Measurements from ENCODE around the gene DOCK2. TPM values are rescaled to one million over a fixed set of nuclear protein-coding genes. Genes with fewer than 3 reads are reported as not detected.
"Not testable (repeated sequence)": the region's sequence is repeated elsewhere in the genome, so short reads cannot be mapped to it uniquely, and the experiment has no call there.

The DOCK2 gene
- total RNA-seq, 2 experiments from 2014 or later, result 266 to 275 TPM

GRCh38 chr5:169719360-169720314 is 82.6 kb downstream of the DOCK2 start:
- no peak overlapping the region for H3K4me3 Mint-ChIP-seq
- ATAC-seq (ENCODE audit: low read depth), result no peak
- POLR2A ChIA-PET, result no interaction called here

GRCh38 chr5:169721771-169722170 is 84.7 kb downstream of the DOCK2 start:
- DNase-seq, result no peak
- peaks cover 75% of the 10 kb centered on the region for H3K36me3 Mint-ChIP-seq
- H3K4me1 Mint-ChIP-seq, result no peaks in the 10 kb centered on the region
- H3K9me3 Mint-ChIP-seq, result no peaks in the 10 kb centered on the region
- no peaks in the 10 kb centered on the region for H3K27me3 Mint-ChIP-seq
- H3K4me3 Mint-ChIP-seq, result no peak overlapping the region
- POLR2A ChIA-PET, result no interaction called here
- ATAC-seq (ENCODE audit: low read depth), result no peak
- H3K27ac Mint-ChIP-seq, result no peak overlapping the region

More at GRCh38 chr5:169719360-169720314, 82.6 kb downstream of the DOCK2 start:
- Mint-ChIP-seq H3K36me3 (peaks cover 75% of the 10 kb centered on the region), H3K4me1 (no peaks in the 10 kb centered on the region), H3K27me3 (no peaks in the 10 kb centered on the region), H3K27ac (no peak overlapping the region), H3K9me3 (no peaks in the 10 kb centered on the region)
- no peak for DNase-seq

GRCh38 chr5:169723103-169723831 is 86.2 kb downstream of the DOCK2 start:
- Mint-ChIP-seq H3K36me3 (peaks cover 71% of the 10 kb centered on the region), H3K27me3 (no peaks in the 10 kb centered on the region), H3K4me3 (no peak overlapping the region), H3K4me1 (no peaks in the 10 kb centered on the region), H3K27ac (no peak overlapping the region), H3K9me3 (no peaks in the 10 kb centered on the region)
- POLR2A ChIA-PET, result no interaction called here
- no peak for DNase-seq
- no peak for ATAC-seq (ENCODE audit: low read depth)

GRCh38 chr5:169724303-169725087 is 87.4 kb downstream of the DOCK2 start:
- Mint-ChIP-seq H3K9me3 (no peaks in the 10 kb centered on the region), H3K4me1 (no peaks in the 10 kb centered on the region), H3K4me3 (no peak overlapping the region), H3K27ac (no peak overlapping the region), H3K36me3 (peaks cover 69% of the 10 kb centered on the region), H3K27me3 (no peaks in the 10 kb centered on the region)
- DNase-seq (no peak), ATAC-seq (ENCODE audit: low read depth) (no peak)
- POLR2A ChIA-PET, result no interaction called here

- H3K4me1 Mint-ChIP-seq; H3K27ac Mint-ChIP-seq; POLR2A ChIA-PET; DNase-seq; ATAC-seq (ENCODE audit: low read depth); H3K9me3 Mint-ChIP-seq; H3K27me3 Mint-ChIP-seq; H3K4me3 Mint-ChIP-seq: not testable (repeated sequence)
- H3K36me3 Mint-ChIP-seq, result peaks cover 68% of the 10 kb centered on the region
Measured at GRCh38 chr5:169725665-169726064, 88.6 kb downstream of the DOCK2 start.

- no peaks in the 10 kb centered on the region for H3K27me3 Mint-ChIP-seq
- peaks cover 4% of the 10 kb centered on the region for H3K4me1 Mint-ChIP-seq
- H3K9me3 Mint-ChIP-seq, result no peaks in the 10 kb centered on the region
- POLR2A ChIA-PET, result no interaction called here
- no peak overlapping the region for H3K4me3 Mint-ChIP-seq
- peaks cover 66% of the 10 kb centered on the region for H3K36me3 Mint-ChIP-seq
- no peak overlapping the region for H3K27ac Mint-ChIP-seq
- DNase-seq, result no peak
- ATAC-seq (ENCODE audit: low read depth), result no peak
Measured at GRCh38 chr5:169728418-169728817, 91.3 kb downstream of the DOCK2 start.

GRCh38 chr5:169731221-169731620 is 94.1 kb downstream of the DOCK2 start:
- Mint-ChIP-seq H3K27me3 (no peaks in the 10 kb centered on the region), H3K27ac (no peak overlapping the region), H3K36me3 (peaks cover 60% of the 10 kb centered on the region), H3K4me1 (peaks cover 4% of the 10 kb centered on the region), H3K9me3 (no peaks in the 10 kb centered on the region), H3K4me3 (no peak overlapping the region)
- POLR2A ChIA-PET, result no interaction called here
- no peak for DNase-seq
- ATAC-seq (ENCODE audit: low read depth), result no peak

GRCh38 chr5:169732841-169733240 is 95.8 kb downstream of the DOCK2 start:
- Mint-ChIP-seq H3K27me3 (no peaks in the 10 kb centered on the region), H3K36me3 (peaks cover 66% of the 10 kb centered on the region), H3K4me3 (no peak overlapping the region), H3K27ac (no peak overlapping the region), H3K4me1 (peaks cover 4% of the 10 kb centered on the region), H3K9me3 (no peaks in the 10 kb centered on the region)
- POLR2A ChIA-PET, result no interaction called here
- ATAC-seq (ENCODE audit: low read depth) (no peak), DNase-seq (no peak)

- POLR2A ChIA-PET, result no interaction called here
- H3K27ac Mint-ChIP-seq, result no peak overlapping the region
- ATAC-seq (ENCODE audit: low read depth) (no peak), DNase-seq (no peak)
- peaks cover 2% of the 10 kb centered on the region for H3K4me1 Mint-ChIP-seq
- H3K4me3 Mint-ChIP-seq, result no peak overlapping the region
- no peaks in the 10 kb centered on the region for H3K9me3 Mint-ChIP-seq
- peaks cover 61% of the 10 kb centered on the region for H3K36me3 Mint-ChIP-seq
- no peaks in the 10 kb centered on the region for H3K27me3 Mint-ChIP-seq
Measured at GRCh38 chr5:169735913-169736312, 98.8 kb downstream of the DOCK2 start.

GRCh38 chr5:169736653-169737052 is 99.6 kb downstream of the DOCK2 start:
- peaks cover 63% of the 10 kb centered on the region for H3K36me3 Mint-ChIP-seq
- no peak overlapping the region for H3K4me3 Mint-ChIP-seq
- ATAC-seq (ENCODE audit: low read depth) (no peak), DNase-seq (no peak)
- POLR2A ChIA-PET, result no interaction called here
- H3K27me3 Mint-ChIP-seq, result no peaks in the 10 kb centered on the region
- H3K9me3 Mint-ChIP-seq, result no peaks in the 10 kb centered on the region
- peaks cover 2% of the 10 kb centered on the region for H3K4me1 Mint-ChIP-seq
- H3K27ac Mint-ChIP-seq, result no peak overlapping the region

GRCh38 chr5:169740435-169740834 is 103.4 kb downstream of the DOCK2 start:
- Mint-ChIP-seq H3K9me3 (no peaks in the 10 kb centered on the region), H3K4me1 (no peaks in the 10 kb centered on the region), H3K27me3 (no peaks in the 10 kb centered on the region), H3K36me3 (peaks cover 53% of the 10 kb centered on the region), H3K4me3 (no peak overlapping the region), H3K27ac (no peak overlapping the region)
- ATAC-seq (ENCODE audit: low read depth) (no peak), DNase-seq (no peak)
- POLR2A ChIA-PET, result no interaction called here

GRCh38 chr5:169742771-169743296 is 105.8 kb downstream of the DOCK2 start:
- ATAC-seq (ENCODE audit: low read depth), result no peak
- Mint-ChIP-seq H3K4me3 (no peak overlapping the region), H3K4me1 (no peaks in the 10 kb centered on the region), H3K9me3 (no peaks in the 10 kb centered on the region), H3K27me3 (no peaks in the 10 kb centered on the region), H3K36me3 (peaks cover 44% of the 10 kb centered on the region), H3K27ac (no peak overlapping the region)
- POLR2A ChIA-PET, result no interaction called here
- DNase-seq, result no peak

- H3K36me3 Mint-ChIP-seq, result peaks cover 44% of the 10 kb centered on the region
- H3K27ac Mint-ChIP-seq, result no peak overlapping the region
- ATAC-seq (ENCODE audit: low read depth) (no peak), DNase-seq (no peak)
- H3K4me1 Mint-ChIP-seq, result no peaks in the 10 kb centered on the region
- H3K27me3 Mint-ChIP-seq, result no peaks in the 10 kb centered on the region
- no peaks in the 10 kb centered on the region for H3K9me3 Mint-ChIP-seq
- H3K4me3 Mint-ChIP-seq, result no peak overlapping the region
- POLR2A ChIA-PET, result no interaction called here
Measured at GRCh38 chr5:169744336-169744735, 107.3 kb downstream of the DOCK2 start.

Measured in activated naive CD8-positive, alpha-beta T cell treated with anti-CD3 and anti-CD28 coated beads, Interleukin-2, amount 10 ng/mL, durations not matched to agents 7 days and 5 days (primary cell).